Measurements from ENCODE around the gene SF3B5.
"Not testable (repeated sequence)": the region's sequence is repeated elsewhere in the genome, so short reads cannot be mapped to it uniquely, and the experiment has no call there.

SF3B5 gene

GRCh38 chr6:144095134-144096002 is at the start of gene SF3B5:
Gene SF3B5 (minus strand): TSS chr6:144095573. CDS start chr6:144095497, 76 bp downstream.
- peak; percentile 97 for DNase-seq

GRCh38 chr6:144144996-144145395 is 49.6 kb upstream of the SF3B5 start:
- DNase-seq: no peak

- no peak for DNase-seq
Observed at GRCh38 chr6:144143878-144144277, 48.5 kb upstream of the SF3B5 start.

GRCh38 chr6:144143106-144143505 is 47.7 kb upstream of the SF3B5 start:
- no peak for DNase-seq

GRCh38 chr6:144141470-144141869 is 46.1 kb upstream of the SF3B5 start:
- DNase-seq: no peak

- DNase-seq: no peak
Observed at GRCh38 chr6:144140867-144141266, 45.5 kb upstream of the SF3B5 start.

- DNase-seq: no peak
Observed at GRCh38 chr6:144139817-144140216, 44.4 kb upstream of the SF3B5 start.

- no peak for DNase-seq
Observed at GRCh38 chr6:144138542-144138941, 43.2 kb upstream of the SF3B5 start.

GRCh38 chr6:144134737-144135136 is 39.4 kb upstream of the SF3B5 start:
- no peak for DNase-seq

GRCh38 chr6:144134176-144134575 is 38.8 kb upstream of the SF3B5 start:
- no peak for DNase-seq

GRCh38 chr6:144133225-144133821 is 38.0 kb upstream of the SF3B5 start:
- DNase-seq: no peak

- DNase-seq: not testable (repeated sequence)
Observed at GRCh38 chr6:144132167-144132690, 36.9 kb upstream of the SF3B5 start.

GRCh38 chr6:144131248-144131709 is 35.9 kb upstream of the SF3B5 start:
- no peak for DNase-seq

- no peak for DNase-seq
Observed at GRCh38 chr6:144129469-144129868, 34.1 kb upstream of the SF3B5 start.

GRCh38 chr6:144127097-144127496 is 31.7 kb upstream of the SF3B5 start:
- DNase-seq: no peak

GRCh38 chr6:144123836-144124235 is 28.5 kb upstream of the SF3B5 start:
- no peak for DNase-seq

- no peak for DNase-seq
Observed at GRCh38 chr6:144123421-144123820, 28.0 kb upstream of the SF3B5 start.

- no peak for DNase-seq
Observed at GRCh38 chr6:144122861-144123260, 27.5 kb upstream of the SF3B5 start.

- DNase-seq: no peak
Observed at GRCh38 chr6:144119376-144119775, 24.0 kb upstream of the SF3B5 start.

GRCh38 chr6:144115219-144115618 is 19.8 kb upstream of the SF3B5 start:
- DNase-seq: no peak

GRCh38 chr6:144113366-144113765 is 18.0 kb upstream of the SF3B5 start:
- no peak for DNase-seq

- DNase-seq: no peak
Observed at GRCh38 chr6:144110210-144110609, 14.8 kb upstream of the SF3B5 start.

- DNase-seq: no peak
Observed at GRCh38 chr6:144106206-144106605, 10.8 kb upstream of the SF3B5 start.

GRCh38 chr6:144104898-144105487 is 9.6 kb upstream of the SF3B5 start:
- DNase-seq: no peak

Data from activated naive CD4-positive, alpha-beta T cell treated with Interleukin-2 at 50 U/mL for 16 hours (primary cell).